ENCODE results near the gene DDIT4.

DNA sequence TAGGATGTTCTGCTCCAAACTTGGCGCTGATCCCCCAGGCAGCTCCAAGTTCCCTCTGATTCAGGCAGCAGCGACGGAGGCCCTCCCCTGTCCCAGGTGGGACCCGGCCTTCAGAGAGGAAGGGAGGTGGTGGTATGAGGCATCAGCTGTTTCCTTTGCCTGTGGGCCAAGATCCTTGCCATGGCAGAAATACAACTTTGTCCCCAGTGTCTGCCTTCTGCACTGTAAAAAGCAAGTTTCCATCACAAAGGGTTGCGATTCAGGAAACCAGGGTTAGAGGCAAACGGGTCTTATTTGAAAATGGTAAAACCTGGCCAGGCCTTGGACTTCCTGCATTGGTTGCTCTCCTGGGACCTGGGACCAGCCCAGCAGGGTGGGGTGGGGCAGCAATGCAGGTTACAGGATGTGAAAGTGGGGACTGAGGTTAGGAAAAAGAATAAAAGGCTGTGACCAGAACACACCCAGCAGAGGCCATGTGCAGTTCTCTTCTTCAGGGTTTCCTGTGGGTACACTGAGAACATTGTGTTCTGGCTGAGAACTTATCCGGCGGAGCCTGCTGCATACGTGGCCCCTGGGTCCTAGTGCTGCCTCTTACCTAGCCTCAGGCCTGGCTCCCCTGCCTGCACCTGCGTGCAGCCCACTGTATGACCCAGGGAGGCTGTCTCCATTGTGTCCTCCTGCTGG, 25.1 kb upstream of the DDIT4 start:
- TF ChIP-seq, protein P1, sequence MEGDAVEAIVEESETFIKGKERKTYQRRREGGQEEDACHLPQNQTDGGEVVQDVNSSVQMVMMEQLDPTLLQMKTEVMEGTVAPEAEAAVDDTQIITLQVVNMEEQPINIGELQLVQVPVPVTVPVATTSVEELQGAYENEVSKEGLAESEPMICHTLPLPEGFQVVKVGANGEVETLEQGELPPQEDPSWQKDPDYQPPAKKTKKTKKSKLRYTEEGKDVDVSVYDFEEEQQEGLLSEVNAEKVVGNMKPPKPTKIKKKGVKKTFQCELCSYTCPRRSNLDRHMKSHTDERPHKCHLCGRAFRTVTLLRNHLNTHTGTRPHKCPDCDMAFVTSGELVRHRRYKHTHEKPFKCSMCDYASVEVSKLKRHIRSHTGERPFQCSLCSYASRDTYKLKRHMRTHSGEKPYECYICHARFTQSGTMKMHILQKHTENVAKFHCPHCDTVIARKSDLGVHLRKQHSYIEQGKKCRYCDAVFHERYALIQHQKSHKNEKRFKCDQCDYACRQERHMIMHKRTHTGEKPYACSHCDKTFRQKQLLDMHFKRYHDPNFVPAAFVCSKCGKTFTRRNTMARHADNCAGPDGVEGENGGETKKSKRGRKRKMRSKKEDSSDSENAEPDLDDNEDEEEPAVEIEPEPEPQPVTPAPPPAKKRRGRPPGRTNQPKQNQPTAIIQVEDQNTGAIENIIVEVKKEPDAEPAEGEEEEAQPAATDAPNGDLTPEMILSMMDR (IDR thresholded peaks at IDR 0.05), result no peak
- TF ChIP-seq POLR2A (IDR thresholded peaks at IDR 0.05), result no peak

All from testis (tissue), 2 donors.